Umbilical cord (tissue), 2 donors: ENCODE data around the gene MAN1A2. TPM values are rescaled to one million over a fixed set of nuclear protein-coding genes. Genes with fewer than 3 reads are reported as not detected.

Experiments used
- DNase-seq: peaks from one replicate; pipeline ENCODE4 v3.0.0-alpha.2; 2015; ENCODE audit warnings: low spot score
- total RNA-seq: library from RNA; depleted of rRNA; stranded (reverse); fragments of >200 nt; gene quantifications from one replicate; pipeline ENCODE4 v1.2.3, GENCODE V29; 2014; ENCODE audit warnings: low replicate concordance; ENCODE audit not compliant: insufficient read depth

MAN1A2 gene
- total RNA-seq, 1 donor from 2014 or later: 69.8 TPM

GRCh38 chr1:117493906-117494305 is 126.7 kb downstream of the MAN1A2 start:
- no peak for DNase-seq

DNA sequence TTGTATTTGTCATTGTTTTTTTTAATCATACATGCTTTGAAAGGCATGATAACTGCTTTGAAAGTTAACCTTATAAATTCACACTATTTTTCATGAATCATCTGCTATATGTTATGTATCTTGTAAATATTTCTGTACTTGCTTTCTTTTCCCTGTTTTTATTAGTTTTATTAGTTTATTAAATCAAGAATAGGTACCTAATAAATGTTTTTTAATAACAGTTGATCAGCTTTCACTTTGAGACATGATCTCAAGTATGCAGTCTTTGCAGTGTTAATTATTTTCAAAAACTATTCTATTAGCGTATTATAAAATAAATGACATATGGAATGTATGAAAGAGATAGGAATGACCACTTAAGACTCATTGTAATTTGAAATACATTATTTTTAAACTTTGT is 127.8 kb downstream of the MAN1A2 start:
- no peak for DNase-seq

- no peak for DNase-seq
Observed at GRCh38 chr1:117499071-117499470, 131.8 kb downstream of the MAN1A2 start.

DNA sequence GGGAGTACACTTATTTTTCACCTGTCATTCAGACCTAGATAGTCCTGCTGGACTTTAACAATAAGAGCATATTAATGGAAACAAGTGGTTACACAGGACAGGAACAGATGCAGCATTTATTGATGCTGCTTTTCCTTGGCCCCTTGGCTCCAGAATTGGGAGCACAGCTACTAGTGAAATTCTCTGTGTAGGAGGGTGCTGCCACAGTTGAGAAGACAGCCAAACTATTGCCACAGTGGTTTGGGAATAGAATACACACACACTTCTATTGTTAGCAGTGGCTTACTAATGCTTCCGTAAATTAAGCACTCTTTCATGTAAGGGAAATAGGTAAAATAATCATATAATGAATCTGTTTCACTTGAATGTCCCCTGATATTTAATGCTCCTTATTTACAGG is 133.3 kb downstream of the MAN1A2 start:
- DNase-seq: no peak

GRCh38 chr1:117501281-117501680 is 134.0 kb downstream of the MAN1A2 start:
- DNase-seq: no peak

DNA sequence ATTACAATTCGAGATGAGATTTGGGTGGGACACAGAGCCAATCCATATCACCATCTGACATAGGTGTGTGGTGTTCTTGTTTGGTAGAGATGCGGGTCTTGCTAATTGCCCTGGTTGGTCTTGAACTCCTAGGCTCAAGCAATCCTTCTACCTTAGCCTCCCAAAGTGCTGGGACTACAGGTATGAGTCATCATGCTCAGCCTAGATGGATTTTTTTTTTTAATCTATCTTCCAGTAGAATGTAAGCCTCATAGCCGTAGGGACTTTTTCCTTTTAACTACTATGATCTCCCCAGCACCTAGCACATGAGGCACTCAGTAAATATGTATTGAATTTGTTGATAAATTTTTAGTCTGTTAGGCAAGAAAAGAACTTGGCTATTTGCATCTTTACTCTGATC is 144.0 kb downstream of the MAN1A2 start:
- no peak for DNase-seq

DNA sequence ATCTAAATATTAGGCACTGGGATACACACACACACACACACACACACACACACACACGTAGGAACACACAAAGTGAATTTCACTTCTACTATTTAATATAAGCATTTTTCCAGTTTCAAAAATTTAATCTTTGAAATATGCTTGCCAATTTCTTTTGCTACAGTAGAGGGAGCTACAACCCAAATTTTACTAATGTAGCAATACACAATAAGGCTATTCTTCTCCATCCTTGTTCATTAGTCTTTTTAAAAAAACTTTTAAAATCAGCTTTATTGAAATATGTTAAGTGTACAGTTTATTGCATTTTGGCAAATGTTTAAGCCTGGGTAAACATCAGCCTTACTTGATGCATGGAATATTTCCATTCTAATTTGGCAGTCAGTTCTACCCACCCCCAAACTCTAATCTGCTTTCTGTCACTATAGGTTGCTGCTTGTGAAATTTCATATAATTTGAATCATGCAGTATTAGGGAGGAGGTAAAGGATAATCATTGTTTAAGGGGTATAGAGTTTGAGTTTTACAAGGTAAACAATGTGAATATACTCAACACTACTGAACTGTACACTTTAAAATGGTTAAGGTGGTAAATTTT is 145.6 kb downstream of the MAN1A2 start:
- DNase-seq: peak; percentile 47

- no peak for DNase-seq
Observed at GRCh38 chr1:117523111-117523510, 155.9 kb downstream of the MAN1A2 start.

- DNase-seq: peak; percentile 64
Observed at GRCh38 chr1:117527074-117527473, 159.8 kb downstream of the MAN1A2 start.

- peak; percentile 87 for DNase-seq
Observed at GRCh38 chr1:117527566-117528102, 160.4 kb downstream of the MAN1A2 start.

GRCh38 chr1:117529683-117530082 is 162.4 kb downstream of the MAN1A2 start:
- no peak for DNase-seq

GRCh38 chr1:117531222-117531621 is 164.0 kb downstream of the MAN1A2 start:
- DNase-seq: no peak

GRCh38 chr1:117534995-117535467 is 167.8 kb downstream of the MAN1A2 start:
- peak; percentile 54 for DNase-seq

GRCh38 chr1:117535821-117536220 is 168.6 kb downstream of the MAN1A2 start:
- DNase-seq: no peak

DNA sequence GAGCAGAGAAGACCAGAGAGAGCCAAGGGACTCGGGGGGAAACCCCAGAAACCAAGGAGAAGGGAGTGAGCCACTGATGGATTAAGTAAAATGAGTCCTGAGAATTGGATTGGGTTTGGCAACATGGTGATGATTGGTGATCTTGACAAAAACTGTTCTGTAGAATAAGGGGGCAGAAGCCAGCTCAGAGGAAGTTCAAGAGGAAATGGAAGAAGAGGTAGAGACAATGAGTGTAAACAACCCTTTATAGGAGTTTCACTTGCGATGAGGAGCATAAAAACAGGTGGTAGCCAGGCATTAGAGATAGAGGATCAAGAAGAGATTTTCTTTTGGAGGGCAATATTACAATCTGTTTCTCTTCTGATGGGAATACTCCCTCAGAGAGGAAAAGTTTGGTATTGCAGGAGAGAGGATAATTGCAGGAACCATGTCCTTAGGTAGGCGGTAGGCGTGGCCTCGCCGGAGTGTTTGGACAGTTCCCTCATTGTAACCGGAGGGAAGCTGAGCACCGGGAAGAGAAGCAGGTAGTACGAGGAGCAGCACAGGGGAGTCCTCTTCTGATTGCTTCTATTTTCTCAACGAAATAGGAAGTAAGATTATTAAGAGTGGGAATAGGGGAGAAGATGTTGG is 170.2 kb downstream of the MAN1A2 start:
- no peak for DNase-seq

DNA sequence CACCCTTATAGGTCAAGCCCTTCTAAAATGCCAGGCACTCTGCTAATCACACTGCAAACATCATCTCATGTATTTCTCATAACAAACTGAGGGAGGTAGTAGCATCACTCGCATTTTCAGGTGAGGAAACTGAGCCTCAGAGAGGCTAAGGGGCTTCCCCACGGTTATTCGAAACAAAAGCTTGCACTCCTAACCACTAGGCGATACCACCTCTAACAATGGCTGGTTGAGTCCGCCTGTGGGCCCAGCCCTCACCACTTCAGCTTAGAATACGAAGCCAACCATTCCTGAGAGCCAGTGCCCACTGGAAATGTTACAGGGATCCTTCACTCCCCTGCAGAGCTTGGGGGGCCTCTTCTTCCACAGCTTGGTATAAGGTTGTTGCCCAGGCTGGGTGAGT is 173.3 kb downstream of the MAN1A2 start:
- DNase-seq: no peak

DNA sequence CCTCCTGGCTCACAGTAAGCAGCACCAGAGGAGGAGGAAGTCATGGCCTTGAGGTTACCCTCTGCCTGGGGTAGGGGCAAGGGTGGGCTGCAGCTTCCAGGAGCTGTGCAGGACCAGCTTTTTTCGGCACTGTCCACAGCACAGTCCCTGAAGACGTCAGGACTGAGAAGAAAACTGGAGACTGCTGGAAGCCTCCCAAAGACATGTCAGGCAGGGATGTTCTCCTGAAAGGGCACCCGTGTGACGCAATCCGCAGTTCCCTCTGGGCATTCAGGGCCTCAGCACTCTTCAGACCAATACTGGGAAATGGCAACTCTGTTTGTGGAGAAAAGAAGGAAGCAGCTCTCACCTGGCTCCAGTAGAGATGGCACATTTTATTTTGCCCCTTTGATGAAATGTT is 173.8 kb downstream of the MAN1A2 start:
- peak; percentile 32 for DNase-seq

GRCh38 chr1:117541585-117541984 is 174.3 kb downstream of the MAN1A2 start:
- no peak for DNase-seq

- DNase-seq: no peak
Observed at GRCh38 chr1:117544509-117545109, 177.4 kb downstream of the MAN1A2 start.

DNA sequence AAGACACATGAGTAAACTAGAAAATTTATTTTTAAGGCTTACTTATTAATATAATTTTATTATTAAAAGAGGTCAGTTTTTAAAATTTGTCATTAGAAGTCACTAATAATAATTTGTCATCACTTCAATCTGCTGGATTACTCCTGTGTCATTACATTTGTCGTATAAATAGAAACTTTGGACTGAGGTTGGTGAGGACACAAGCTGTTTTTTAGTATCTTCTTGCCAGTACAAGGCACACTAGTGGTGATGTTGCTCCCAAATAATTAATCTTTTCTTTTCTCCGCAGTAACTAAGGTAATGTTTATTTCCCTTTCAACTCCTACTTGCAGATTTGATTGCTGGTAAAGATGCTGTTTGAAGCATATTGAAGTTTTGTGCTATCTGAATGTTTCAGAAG is 179.2 kb downstream of the MAN1A2 start:
- DNase-seq: no peak

- no peak for DNase-seq
Observed at GRCh38 chr1:117553471-117553870, 186.2 kb downstream of the MAN1A2 start.

- no peak for DNase-seq
Observed at GRCh38 chr1:117555806-117556205, 188.6 kb downstream of the MAN1A2 start.

- no peak for DNase-seq
Observed at GRCh38 chr1:117556341-117556740, 189.1 kb downstream of the MAN1A2 start.
